Neutrophil (primary cell): ENCODE results near the gene PROS1.

ENCODE experiments used
- H3K27ac ChIP-seq: fragments of 200-600 bp; sonication (generic); 2 replicates; pipeline ENCODE4 v1.5.1; 2016; ENCODE audit warnings: mild to moderate bottlenecking, moderate library complexity
- H3K27me3 ChIP-seq: fragments of 200-600 bp; sonication (generic); 2 replicates; pipeline ENCODE4 v1.6.0; 2016; ENCODE audit warnings: mild to moderate bottlenecking
- H3K36me3 ChIP-seq: fragments of 200-600 bp; sonication (generic); 2 replicates; pipeline ENCODE4 v1.5.1; 2017
- H3K4me1 ChIP-seq, 2 experiments: fragments of 200-600 bp in 1 of 2; sonication (generic) in 1 of 2; 1 replicate in 1 of 2; 2 replicates in 1 of 2; pipeline versions ENCODE4 v1.5.1 to v1.6.1; 2013 to 2016; ENCODE audit warnings: low read depth in 1 of 2, low read length in 1 of 2, mild to moderate bottlenecking in 1 of 2, moderate library complexity in 1 of 2; ENCODE audit not compliant: control insufficient read depth in 1 of 2, insufficient read depth in 1 of 2
- H3K4me3 ChIP-seq, 2 experiments: fragments of 200-600 bp in 1 of 2; sonication (generic) in 1 of 2; 1 replicate in 1 of 2; 2 replicates in 1 of 2; pipeline ENCODE4 v1.5.1; 2013 to 2016; ENCODE audit warnings: low read depth in 1 of 2, low read length in 1 of 2, mild to moderate bottlenecking in 1 of 2, moderate library complexity in 1 of 2
- H3K9me3 ChIP-seq: fragments of 200-600 bp; sonication (generic); 2 replicates; pipeline ENCODE4 v1.5.1; 2016
- TF ChIP-seq, protein P1 (sequence below): fragments of 200-600 bp; sonication (generic); IDR thresholded peaks from 2 replicates; pipeline ENCODE4 v1.5.1; 2016; ENCODE audit warnings: antibody characterized with exemption

The PROS1 gene

DNA sequence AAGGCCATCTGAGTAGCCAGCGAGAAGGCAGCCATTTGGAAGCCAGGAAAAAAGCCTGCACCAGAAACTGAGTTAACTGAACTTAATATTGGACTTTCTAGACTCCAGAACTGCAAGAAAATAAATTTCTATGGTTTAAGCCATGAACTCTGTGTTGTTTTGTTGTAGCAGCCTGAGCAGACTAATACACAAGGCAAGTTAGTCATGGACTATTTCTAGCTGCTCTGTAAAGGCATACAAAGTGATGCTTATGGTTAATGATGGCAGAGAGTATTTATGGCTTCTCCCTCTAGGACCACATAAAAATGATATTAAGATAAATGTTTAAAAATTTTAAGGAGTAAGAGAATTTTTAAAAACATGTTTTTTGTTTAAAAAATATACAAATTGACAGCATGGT, 37.1 kb downstream of the PROS1 start:
- H3K36me3 ChIP-seq, result no peaks in the 10 kb centered on the region
- H3K9me3 ChIP-seq, result no peaks in the 10 kb centered on the region
- no peaks in the 10 kb centered on the region for H3K4me1 ChIP-seq
- H3K4me3 ChIP-seq, result no peak overlapping the region
- H3K27ac ChIP-seq, result no peak overlapping the region
- TF ChIP-seq, protein P1, sequence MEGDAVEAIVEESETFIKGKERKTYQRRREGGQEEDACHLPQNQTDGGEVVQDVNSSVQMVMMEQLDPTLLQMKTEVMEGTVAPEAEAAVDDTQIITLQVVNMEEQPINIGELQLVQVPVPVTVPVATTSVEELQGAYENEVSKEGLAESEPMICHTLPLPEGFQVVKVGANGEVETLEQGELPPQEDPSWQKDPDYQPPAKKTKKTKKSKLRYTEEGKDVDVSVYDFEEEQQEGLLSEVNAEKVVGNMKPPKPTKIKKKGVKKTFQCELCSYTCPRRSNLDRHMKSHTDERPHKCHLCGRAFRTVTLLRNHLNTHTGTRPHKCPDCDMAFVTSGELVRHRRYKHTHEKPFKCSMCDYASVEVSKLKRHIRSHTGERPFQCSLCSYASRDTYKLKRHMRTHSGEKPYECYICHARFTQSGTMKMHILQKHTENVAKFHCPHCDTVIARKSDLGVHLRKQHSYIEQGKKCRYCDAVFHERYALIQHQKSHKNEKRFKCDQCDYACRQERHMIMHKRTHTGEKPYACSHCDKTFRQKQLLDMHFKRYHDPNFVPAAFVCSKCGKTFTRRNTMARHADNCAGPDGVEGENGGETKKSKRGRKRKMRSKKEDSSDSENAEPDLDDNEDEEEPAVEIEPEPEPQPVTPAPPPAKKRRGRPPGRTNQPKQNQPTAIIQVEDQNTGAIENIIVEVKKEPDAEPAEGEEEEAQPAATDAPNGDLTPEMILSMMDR, result no peak
- H3K27me3 ChIP-seq, result no peaks in the 10 kb centered on the region

DNA sequence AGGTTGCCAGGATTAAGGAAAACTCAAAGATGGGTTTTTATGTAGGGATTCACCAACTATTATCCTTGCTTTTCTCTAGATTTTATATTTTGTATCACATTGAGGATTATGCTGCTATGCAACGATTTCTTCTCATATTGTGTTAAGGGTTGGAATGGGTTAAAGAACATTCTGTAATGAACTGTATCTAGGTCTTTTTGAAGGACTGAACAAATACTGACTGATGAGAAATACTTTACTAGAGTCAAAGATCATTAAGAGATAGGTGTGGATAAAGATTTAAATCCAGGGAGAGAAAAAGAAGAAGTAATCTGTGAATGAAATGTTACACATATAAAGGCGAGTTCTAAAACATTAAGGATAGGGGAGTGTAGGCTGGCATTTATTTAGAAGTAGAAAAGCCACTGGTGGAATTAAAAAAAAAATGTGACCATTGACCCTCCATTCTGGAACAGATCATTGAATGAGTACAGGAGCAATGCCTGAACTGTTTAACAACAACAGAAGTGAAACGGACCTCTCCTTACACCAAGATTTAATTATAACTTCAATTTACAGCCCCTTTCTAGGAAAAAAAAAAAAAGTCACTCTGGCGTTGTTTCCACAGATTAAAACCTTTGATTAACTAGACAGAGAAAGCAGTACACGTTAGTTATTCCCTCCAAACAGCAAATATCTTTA, 39.2 kb downstream of the PROS1 start:
- Histone ChIP-seq H3K4me1 (no peaks in the 10 kb centered on the region), H3K9me3 (no peaks in the 10 kb centered on the region), H3K36me3 (no peaks in the 10 kb centered on the region), H3K27me3 (no peaks in the 10 kb centered on the region), H3K27ac (no peak overlapping the region), H3K4me3 (no peak overlapping the region)
- TF ChIP-seq, protein P1, result no peak

DNA sequence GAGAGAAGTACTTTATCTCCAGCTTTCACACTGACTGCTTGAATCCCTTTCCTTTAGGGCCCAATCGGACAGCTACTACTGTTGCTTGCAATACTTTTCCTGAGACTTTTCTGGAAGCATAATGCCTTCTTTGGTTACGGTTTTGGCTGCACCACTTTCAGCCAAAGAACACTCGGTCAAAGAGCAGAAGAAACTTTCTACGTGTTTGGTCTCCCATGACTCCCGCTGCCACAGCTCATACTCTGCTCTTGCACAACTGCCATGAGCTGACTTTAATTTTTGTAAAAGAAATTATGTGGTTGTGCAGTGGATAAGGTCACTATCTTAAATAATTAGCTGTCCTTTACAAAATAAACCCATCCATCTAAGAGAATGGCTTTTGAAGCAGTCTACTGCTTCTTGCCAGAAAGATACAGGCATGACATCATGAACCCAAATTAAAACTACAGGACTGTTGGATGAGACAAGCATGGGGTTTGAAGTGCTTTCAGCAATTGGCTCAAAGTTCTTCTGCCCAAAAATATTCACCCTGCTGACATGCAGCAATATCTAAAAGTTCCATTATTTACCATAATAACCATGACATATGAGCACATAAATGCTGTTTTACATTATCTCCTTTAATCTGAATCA, 42.0 kb downstream of the PROS1 start:
- Histone ChIP-seq H3K4me3 (no peak overlapping the region), H3K36me3 (no peaks in the 10 kb centered on the region), H3K27me3 (no peaks in the 10 kb centered on the region), H3K9me3 (no peaks in the 10 kb centered on the region), H3K4me1 (no peaks in the 10 kb centered on the region), H3K27ac (no peak overlapping the region)
- TF ChIP-seq, protein P1, result no peak

DNA sequence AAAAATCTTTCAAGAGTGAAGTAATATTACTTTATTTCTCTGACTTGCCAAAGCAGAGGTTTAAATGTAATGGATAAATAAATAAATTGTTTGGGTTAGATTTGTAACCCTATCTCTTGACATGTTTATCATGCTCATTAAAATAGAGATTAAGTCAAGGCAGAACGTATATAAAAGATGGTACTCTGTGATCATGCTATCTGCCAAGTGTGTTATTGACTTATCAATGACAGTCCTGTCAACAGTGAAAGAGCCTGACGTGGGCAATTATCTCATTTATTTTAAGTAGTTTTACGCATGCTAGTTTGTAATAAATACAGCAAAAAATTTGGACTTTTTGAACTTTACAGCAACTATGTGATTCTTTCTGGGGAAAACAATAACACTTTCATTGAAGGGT, 43.7 kb downstream of the PROS1 start:
- H3K36me3 ChIP-seq, result no peaks in the 10 kb centered on the region
- TF ChIP-seq, protein P1, result no peak
- no peak overlapping the region for H3K4me3 ChIP-seq
- no peak overlapping the region for H3K27ac ChIP-seq
- H3K4me1 ChIP-seq, result no peaks in the 10 kb centered on the region
- no peaks in the 10 kb centered on the region for H3K27me3 ChIP-seq
- no peaks in the 10 kb centered on the region for H3K9me3 ChIP-seq

DNA sequence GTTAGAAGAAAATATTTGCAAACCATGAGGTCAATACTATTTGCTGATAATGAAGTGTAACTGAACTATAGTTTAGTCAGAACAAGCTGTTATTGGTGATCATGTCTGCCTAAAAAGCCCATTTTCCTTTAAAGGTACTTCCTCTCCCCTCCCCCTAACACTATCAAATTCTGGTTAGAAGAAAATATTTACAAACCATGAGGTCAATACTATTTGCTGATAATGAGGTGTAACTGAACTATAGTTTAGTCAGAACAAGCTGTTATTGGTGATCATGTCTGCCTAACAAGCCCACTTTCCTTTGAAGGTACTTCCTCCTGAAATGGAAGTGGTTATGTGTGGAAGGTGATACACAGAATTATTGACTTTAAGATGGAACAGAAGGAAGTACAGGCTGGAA, 46.9 kb downstream of the PROS1 start:
- no peak overlapping the region for H3K4me3 ChIP-seq
- TF ChIP-seq, protein P1, result no peak
- H3K36me3 ChIP-seq, result no peaks in the 10 kb centered on the region
- H3K9me3 ChIP-seq, result no peaks in the 10 kb centered on the region
- no peaks in the 10 kb centered on the region for H3K4me1 ChIP-seq
- H3K27ac ChIP-seq, result no peak overlapping the region
- H3K27me3 ChIP-seq, result no peaks in the 10 kb centered on the region
